ENCODE data around the gene NCK2.

DNA sequence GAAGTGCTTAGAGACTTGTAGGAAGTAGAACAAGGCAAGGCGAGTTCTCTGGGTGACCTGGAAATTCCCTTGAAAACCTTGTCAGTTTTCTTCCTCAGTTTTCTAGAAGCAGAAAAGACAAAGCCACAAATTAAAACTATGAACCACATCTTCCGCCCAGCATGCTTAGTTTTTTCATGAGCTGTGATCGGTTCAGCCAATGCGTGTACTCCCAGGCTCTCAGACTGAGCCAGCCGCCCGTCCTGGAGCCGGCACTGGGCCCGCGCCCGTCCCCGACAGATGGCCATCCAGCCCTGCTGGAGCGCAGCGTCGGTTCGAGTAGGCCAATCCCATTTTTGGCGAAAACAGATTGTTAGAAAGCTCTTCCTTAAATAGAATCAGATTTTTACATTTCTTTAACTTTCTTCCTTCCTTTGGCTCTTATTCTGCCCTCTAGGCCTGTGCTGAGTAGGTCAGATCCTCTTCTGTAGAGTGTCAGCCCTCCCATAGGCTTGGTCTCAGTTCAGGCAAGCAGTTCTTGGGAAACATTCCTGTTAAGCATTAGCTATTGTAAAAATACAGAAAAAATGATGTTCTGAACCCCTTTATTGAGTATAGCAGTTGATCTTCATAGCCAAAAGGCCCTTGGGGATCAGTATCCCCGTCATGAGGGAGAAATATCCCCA, 112.5 kb downstream of the NCK2 start:
- TF ChIP-seq CHD4 (IDR thresholded peaks at IDR 0.05; ENCODE audit: borderline replicate concordance) = no peak
- TF ChIP-seq RAD21 (conservative IDR thresholded peaks at IDR 0.05 in 1 of 2, IDR thresholded peaks at IDR 0.05 in 1 of 2) = no peak
- no peak for TF ChIP-seq RFX5 (IDR thresholded peaks at IDR 0.05)
- no peak for TF ChIP-seq RCOR1 (IDR thresholded peaks at IDR 0.05; ENCODE audit: low read depth, low read length)
- no peak for TF ChIP-seq CTCF (IDR thresholded peaks at IDR 0.05)
- no peak for TF ChIP-seq POLR2A (IDR thresholded peaks at IDR 0.05; ENCODE audit: low read length)
- no peak for TF ChIP-seq TP53 (CRISPR knock-in tag; IDR thresholded peaks at IDR 0.05)
- TF ChIP-seq HOXB13 (CRISPR knock-in tag; IDR thresholded peaks at IDR 0.05; ENCODE audit: low read depth) = no peak
- no peak for TF ChIP-seq EP300 (IDR thresholded peaks at IDR 0.05)

All from A549 (cell line).